ENCODE data around the gene CCNL1. TPM values are rescaled to one million over a fixed set of nuclear protein-coding genes. Genes with fewer than 3 reads are reported as not detected.

CCNL1 gene
- total RNA-seq, 1 donor from 2014 or later = 241 TPM

GRCh38 chr3:157154563-157155330 is 5.2 kb downstream of the CCNL1 start:
- H3K27me3 ChIP-seq = no peaks in the 10 kb centered on the region
- H3K4me3 ChIP-seq = peak overlapping the region; percentile 11 to 20
- no peaks in the 10 kb centered on the region for H3K9me3 ChIP-seq
- H3K36me3 ChIP-seq = peaks cover 57 to 86% of the 10 kb centered on the region in 2 donors
- peak overlapping the region in 1 of 2 donors; percentile 9 for H3K27ac ChIP-seq
- TF ChIP-seq CTCF (IDR thresholded peaks at IDR 0.05) = no peak
- peaks cover 10 to 47% of the 10 kb centered on the region in 2 donors for H3K4me1 ChIP-seq
- DNase-seq (ENCODE audit: low spot score in 2 of 2) = no peak
- intact Hi-C loops (cut with DNase I) = loop anchor here (5.0 to 10.0 kb wide), 3 partner anchors 327 to 1650 kb away; partner anchors contain the start of genes LEKR1 and MFSD1

- H3K27me3 ChIP-seq = no peaks in the 10 kb centered on the region
- no peak for TF ChIP-seq CTCF (IDR thresholded peaks at IDR 0.05)
- peaks cover 68 to 96% of the 10 kb centered on the region in 2 donors for H3K36me3 ChIP-seq
- H3K4me3 ChIP-seq = no peak overlapping the region
- DNase-seq (ENCODE audit: low spot score in 2 of 2) = no peak
- H3K27ac ChIP-seq = no peak overlapping the region
- peaks cover 10 to 40% of the 10 kb centered on the region in 2 donors for H3K4me1 ChIP-seq
- intact Hi-C loops (cut with DNase I) = loop anchor here (10.0 kb wide), 2 partner anchors 1008 to 1652 kb away; partner anchors contain the start of gene MFSD1
- H3K9me3 ChIP-seq = no peaks in the 10 kb centered on the region
These were observed 7.0 kb downstream of the CCNL1 start for GRCh38 chr3:157152930-157153329.

GRCh38 chr3:157152438-157152837 is 7.5 kb downstream of the CCNL1 start:
- Histone ChIP-seq H3K36me3 (peaks cover 69 to 96% of the 10 kb centered on the region in 2 donors), H3K27me3 (no peaks in the 10 kb centered on the region), H3K27ac (no peak overlapping the region), H3K4me1 (peaks cover 10 to 35% of the 10 kb centered on the region in 2 donors), H3K4me3 (no peak overlapping the region), H3K9me3 (no peaks in the 10 kb centered on the region)
- no peak for DNase-seq (ENCODE audit: low spot score in 2 of 2)
- TF ChIP-seq CTCF (IDR thresholded peaks at IDR 0.05) = no peak
- intact Hi-C loops (cut with DNase I) = loop anchor here (10.0 kb wide), 2 partner anchors 1008 to 1652 kb away; partner anchors contain the start of gene MFSD1

GRCh38 chr3:157151627-157152026 is 8.3 kb downstream of the CCNL1 start:
- Histone ChIP-seq H3K9me3 (no peaks in the 10 kb centered on the region), H3K27ac (no peak overlapping the region), H3K27me3 (no peaks in the 10 kb centered on the region), H3K4me1 (peaks cover 6 to 27% of the 10 kb centered on the region in 2 donors), H3K4me3 (no peak overlapping the region), H3K36me3 (peaks cover 65 to 96% of the 10 kb centered on the region in 2 donors)
- no peak for DNase-seq (ENCODE audit: low spot score in 2 of 2)
- TF ChIP-seq CTCF (IDR thresholded peaks at IDR 0.05) = no peak
- intact Hi-C loops (cut with DNase I) = loop anchor here (10.0 kb wide), 2 partner anchors 1007 to 1653 kb away; partner anchors contain the start of gene MFSD1

GRCh38 chr3:157151151-157151550 is 8.8 kb downstream of the CCNL1 start:
- H3K36me3 ChIP-seq = peaks cover 67 to 96% of the 10 kb centered on the region in 2 donors
- TF ChIP-seq CTCF (IDR thresholded peaks at IDR 0.05) = no peak
- intact Hi-C loops (cut with DNase I) = loop anchor here (10.0 kb wide), 2 partner anchors 1006 to 1654 kb away; partner anchors contain the start of gene MFSD1
- H3K4me1 ChIP-seq = peaks cover 4 to 22% of the 10 kb centered on the region in 2 donors
- no peaks in the 10 kb centered on the region for H3K9me3 ChIP-seq
- no peak for DNase-seq (ENCODE audit: low spot score in 2 of 2)
- no peak overlapping the region for H3K27ac ChIP-seq
- no peaks in the 10 kb centered on the region for H3K27me3 ChIP-seq
- no peak overlapping the region for H3K4me3 ChIP-seq
